Measurements from ENCODE around the gene SIRT7.

SIRT7 gene

DNA sequence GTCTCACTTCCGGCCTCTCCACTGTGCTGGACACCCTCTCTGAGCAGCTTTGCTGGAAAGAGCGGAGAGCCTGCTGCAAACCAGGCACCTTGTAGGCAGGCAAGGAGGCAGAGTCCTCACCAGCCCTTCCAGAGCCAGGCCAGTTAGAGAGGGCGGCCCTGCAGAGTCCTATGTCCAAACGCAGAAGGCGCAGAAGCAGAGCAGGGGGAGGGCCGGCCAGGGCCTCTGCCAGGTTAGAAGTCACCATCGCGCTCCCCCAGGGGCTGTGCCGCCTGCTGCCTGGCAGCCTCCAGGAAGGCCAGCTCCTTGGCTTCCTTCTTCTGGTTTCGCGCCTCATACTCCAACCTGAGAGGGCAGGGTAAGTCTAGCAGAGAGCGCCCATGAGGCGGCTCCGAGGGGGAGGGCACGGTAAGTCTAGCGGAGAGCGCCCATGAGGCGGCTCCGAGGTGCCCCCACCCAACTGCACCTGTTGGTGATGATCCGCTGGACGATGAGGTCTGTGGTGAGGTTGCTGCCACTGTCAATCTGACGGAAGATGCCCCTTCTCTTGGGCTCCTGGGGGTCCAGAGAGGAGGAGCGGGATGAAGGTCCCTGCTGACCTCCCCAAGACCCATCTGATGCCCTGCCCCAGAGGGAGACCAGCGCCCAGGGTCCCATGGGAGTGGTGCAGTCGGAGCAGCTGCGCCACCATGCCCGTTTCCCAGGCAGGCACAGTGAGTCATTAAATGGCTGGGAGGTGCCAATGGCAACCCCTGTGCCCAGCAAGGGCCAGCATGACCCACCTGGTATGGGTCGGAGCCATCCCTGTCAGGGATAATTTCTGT is 13.2 kb downstream of the SIRT7 start:
- no peak for DNase-seq

DNA sequence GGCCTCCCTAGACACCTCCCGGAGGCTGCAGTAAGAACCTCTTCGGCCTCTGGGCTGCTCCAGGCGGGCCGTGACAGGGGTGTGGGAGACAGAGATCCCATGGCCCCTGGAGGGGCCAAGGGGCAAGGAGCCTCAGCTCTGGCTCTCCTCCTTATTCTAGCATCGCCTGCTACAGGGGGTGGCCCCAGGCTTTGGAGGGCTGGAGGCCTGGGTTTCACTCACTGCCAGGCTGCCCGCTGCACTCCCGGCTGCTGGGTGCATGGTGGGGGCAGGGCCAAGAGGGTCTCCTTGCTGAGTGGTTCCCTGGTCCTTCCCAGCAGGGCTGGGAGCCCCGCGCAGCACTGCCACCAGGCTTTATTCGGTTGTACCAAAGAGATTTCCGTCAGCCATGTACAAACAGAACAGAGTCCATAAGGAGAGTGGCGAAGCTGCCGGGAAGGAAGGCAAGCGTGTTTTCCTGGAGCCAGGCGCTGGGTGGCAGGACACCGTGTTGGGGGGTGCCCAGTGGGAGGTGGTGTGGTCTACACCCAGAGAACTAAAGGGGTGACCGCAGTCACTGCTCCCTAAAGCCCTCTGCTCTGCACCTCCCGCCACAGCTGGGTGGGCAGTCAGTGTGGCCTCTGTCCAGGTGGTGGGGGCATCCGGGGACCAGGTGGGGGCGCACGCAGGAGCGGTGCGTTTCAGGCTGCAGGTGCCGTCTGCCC is 13.9 kb downstream of the SIRT7 start:
- DNase-seq = no peak

DNA sequence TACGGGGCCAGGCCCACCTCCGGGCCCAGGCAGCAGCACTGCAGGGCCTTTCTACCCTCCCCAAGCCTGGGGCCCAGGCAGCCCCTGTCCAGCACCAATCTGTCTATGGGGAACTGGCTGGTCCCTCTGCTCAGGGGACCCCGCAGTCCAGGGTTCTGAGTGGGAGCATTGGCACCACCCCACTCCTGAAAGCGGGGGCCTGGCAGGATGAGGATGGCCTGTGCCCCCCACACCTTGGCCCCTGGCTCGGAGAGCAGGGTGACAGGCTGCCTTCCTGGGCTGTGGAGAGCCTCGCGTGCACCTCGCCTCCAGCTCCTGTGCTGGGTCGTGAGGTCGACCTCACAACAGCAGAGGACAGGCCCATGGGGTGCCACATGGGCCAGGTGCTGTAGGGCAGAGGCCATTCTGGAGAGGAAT is 14.6 kb downstream of the SIRT7 start:
- DNase-seq = no peak

DNA sequence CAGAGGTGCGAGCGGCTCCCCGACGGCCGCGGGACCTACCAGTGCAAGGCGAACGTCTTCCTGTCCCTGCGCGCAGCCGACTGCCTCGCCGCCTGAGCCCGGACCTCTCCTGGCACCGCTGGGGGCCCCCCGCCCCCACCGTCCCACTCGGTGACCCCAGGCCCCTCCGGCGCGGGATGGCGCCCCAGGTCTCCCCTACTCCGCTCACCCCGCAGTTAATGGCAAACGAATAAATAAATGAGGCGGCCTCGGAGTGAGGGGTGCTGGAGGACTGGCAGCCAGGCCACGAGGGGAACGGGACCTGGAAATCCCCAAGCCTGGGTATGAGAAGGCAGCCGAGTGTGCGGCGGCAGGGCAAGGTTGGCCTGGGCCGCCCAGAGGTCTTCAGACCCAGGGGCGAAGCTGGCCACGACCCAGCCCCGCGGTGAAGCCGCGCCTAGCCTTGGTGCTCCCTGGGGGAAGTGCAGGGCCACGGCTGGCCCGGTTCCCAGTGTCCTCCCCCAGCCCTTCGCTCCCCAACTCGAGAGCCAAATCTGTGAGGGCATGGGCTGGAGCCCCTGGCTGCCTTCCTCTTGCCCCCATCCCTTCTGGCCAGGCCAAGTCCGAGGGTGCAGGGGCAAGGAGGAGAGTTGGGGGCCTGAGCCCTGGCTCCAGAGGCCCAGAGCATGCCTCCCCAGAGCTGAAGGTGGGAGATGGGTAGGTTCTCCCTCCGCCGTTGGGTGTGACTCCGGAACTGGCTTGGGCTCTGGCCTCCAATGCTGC is 15.1 kb downstream of the SIRT7 start:
- DNase-seq = no peak

DNA sequence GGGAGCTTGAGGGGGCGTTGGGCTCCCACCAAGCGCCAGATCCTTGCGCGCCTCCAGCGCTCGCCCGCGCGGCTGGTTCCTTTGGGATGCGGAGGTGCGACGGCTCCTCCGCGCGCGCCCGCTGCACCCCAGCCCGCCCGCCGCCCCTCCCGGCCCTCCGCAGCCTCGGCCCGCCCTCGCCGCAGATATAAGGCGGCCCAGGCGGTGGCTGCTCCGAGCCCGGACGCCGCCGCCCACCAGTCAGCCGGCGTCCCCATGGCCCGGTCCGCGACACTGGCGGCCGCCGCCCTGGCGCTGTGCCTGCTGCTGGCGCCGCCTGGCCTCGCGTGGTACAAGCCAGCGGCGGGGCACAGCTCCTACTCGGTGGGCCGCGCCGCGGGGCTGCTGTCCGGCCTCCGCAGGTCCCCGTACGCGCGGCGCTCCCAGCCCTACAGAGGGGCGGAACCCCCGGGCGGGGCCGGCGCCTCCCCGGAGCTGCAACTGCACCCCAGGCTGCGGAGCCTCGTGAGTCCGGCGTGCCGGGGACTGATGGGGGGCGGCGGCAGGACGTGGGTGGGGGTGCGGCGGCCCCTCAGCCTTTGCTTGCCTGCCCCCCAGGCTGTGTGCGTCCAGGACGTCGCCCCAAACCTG is 15.8 kb downstream of the SIRT7 start, which contains the start of gene NPB:
NPB (plus strand) TSS at position 216 of the 630 bp plus-strand sequence; CDS start at position 256, 40 bp downstream.
- DNase-seq = no peak

DNA sequence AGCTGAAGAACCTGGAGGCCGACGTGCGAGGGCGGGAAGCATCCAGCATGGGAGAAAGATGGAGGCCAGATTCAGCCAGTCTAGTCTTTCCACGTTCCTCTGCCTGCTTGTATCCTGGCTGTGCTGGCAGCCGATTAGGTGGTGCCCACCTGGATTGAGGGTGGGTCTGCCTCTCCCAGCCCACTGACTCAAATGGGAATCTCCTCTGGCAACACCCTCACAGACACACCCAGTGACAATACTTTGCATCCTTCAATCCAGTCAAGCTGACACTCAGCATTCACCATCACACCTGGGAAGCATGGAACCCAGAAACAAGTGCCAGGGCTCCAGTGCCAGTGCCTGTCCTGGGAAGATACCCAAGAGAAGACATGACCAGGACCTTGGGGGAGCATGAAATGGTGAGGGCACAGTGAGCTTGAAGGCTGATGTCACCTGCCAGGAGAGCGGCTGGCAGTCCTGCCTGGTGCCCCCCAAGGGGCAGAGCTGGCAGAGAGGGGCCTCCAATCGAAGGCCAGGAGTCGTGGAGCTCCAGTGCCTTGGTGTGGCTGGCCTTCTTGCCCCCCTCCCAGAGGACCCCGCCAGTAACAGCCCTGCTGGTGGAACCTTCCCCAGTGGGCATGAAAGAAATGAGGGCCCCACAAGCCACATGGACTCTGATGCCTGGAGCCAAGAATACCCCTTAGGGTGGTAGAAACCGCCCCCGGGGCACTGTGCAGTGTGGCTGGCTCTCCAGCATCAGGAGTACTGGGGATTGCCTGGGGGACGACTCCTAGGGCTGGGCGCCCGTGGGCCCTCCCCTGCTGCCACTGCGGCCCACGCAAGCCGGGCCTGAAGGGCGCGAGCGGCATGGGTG is 16.6 kb downstream of the SIRT7 start:
- no peak for DNase-seq

DNA sequence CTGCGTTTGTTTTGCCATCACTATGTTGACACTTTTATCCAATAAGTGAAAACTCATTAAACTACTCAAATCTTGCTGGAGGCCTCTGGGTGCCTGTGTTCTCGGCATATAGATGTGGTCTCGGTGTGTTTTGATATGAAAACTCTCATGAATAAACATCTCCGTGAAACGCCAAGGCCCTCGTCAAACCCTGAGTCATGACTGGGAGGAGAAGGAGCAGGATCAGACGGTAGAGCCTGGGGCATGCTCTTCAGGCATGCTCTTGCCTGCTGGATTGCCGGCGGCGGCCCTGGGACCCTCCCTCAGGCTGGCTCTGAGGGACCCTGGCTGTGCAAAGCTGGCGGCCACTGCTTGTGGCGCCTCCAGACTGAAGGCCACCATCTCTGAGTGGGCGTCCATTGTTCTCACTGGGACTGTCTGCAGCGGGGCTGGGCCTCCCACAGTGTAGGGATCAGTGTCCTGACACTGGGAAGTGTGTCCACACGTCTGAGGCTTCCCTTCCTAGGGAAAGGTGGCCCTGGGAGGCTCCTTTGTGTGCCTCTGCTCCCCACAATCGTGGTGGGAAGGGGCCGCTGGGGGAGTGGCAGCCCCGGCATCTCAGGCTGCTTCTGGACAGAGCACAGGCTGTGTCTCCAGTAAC is 17.7 kb downstream of the SIRT7 start:
- DNase-seq = no peak

DNA sequence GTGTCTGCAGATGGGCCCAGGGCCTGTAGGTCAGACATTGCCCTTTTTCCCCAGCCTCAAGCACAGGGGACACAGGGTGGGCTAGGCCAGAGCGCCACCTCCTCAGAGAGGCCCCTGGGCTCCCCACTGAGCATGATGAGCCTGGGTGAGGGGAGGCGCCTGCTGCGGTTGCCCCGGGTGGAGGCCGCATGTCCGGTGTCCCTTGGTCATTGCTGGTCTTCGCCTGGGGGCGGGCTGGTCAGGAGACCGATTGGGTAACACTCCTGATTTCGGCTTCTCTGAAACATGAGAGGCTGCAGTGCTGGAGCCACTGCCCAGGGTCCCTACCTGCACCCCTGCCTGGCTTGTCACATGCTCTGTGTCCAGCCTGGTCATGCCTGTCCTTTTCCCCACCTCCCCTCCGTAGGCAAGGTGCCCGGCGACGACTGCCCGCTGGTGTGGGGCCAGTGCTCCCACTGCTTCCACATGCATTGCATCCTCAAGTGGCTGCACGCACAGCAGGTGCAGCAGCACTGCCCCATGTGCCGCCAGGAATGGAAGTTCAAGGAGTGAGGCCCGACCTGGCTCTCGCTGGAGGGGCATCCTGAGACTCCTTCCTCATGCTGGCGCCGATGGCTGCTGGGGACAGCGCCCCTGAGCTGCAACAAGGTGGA is 18.3 kb downstream of the SIRT7 start:
- DNase-seq = no peak

DNA sequence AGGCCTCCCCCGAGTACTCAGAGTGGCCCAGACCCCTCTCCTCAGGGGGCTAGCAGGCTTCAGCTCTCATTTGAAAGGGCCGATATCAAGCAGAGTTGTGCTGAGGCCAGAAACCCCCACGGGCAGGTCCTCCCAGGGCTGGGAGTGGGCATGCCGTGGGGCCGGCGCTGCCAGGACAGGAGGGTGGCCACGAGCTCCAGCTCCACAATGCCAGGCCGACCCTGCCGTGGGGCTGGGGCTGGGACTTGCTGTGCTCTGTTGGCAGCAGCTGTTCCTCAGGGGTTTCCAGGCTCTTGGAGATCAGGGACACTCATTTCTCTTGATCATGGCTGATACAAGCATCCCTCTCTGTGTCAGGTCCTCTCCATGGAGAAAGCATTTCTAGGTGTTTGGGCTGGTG is 19.1 kb downstream of the SIRT7 start:
- no peak for DNase-seq

DNA sequence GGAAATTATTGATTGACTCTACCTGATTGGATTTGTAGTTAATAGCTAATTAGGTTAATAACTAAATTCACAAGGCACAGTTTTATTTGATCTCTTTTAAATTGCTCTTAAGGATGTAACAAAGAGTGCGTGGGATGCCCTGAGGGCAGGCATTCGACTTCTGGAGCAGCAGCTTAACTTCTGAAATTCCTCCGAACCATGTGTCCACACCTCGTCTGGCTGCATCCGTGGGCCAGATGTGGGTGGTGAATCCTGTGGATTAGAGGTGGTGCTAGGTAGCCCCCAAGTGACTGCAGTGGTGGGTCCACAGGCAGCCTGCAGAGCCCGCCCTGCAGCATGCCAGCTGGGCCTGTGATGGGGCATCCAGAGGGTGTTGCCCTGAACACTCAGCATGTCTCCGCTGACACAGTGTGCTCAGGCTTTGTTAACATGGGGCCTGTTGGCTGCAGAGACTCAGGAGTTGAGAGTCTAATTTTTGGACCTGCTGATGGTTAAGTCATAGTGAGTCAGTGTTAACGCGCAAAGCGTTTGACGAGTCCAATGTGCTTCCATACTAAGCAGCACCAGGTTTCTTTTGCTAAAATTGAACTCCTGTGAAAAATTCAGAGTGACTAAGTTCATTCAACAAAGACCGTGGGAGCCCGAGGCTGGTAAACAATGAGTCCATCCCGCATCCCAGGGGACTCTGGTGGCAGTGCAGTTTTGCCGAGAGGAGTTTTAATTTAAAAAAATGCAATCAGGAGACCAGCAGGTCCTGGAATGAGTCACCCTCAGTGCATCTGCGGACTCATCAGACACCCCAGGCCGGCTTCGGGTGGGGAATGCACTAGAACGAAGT is 19.7 kb downstream of the SIRT7 start:
- DNase-seq = no peak

DNA sequence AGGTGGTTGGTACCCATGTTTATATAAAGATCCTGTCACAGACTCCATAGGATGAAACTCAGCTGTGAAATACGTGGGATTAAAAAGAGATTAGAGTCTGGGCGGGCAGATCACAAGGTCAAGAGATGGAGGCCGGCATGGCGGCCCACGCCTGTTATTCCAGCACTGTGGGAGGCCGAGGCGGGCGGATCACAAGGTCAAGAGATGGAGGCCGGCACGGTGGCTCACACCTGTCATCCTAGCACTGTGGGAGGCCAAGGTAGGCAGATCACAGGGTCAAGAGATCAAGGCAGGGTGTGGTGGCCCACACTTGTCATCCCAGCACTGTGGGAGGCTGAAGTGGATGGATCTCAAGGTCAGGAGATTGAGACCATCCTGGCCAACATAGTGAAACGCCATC is 22.6 kb downstream of the SIRT7 start:
- DNase-seq = no peak

DNA sequence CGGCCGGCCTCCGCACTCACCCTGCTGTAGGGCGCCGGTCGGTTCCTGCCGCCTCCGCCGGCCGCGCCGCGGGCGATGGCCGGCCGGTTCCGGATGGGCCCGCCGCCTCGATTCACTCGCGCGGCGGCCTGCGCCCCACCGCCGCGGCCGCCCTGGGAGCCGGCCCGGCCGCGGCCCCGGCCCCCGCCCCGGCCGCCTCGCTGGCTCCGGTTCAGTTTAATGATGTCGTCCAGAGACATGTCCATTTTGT is 26.7 kb downstream of the SIRT7 start:
- DNase-seq = no peak

DNA sequence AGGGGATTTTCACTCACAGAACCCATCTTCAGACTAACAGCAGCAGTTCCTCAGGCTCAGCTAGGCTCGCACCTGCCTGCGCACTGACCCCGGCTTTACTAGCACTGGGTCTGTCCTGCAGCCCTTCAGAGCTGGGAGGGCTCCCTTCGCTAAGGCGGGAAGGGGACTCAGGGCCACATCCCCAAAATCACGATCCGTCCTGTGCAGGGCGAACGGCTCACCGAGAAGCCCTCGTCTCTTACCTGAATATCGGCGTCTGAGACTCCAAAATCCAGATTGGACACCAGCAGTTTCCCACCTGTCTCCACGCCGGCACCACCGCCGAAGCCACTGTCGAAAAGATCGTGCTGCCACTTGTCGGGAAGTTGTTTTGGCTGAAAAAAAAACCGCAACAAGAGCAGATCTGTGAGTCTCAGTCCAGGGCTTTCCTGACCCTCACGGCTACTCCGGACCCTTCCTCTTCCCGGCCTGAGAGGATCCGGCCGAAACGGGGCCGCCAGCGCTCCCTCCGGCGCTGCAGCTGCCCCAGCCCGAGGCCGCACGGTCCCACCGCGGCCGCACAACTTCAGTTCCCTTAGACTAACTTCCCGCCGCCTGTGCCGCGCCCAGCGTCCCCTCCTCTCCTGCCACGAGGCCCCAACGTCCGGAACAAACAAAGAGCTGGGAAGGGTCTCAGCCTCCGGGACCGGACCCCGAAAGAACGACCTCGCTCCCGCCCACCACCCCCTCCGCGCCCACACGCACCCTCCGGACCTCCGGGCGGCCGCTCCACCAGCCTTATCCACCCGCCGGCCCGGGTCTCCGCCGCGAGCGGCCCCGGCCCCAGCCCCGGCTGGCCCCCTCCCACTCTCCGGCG is 27.3 kb downstream of the SIRT7 start:
- DNase-seq = no peak

DNA sequence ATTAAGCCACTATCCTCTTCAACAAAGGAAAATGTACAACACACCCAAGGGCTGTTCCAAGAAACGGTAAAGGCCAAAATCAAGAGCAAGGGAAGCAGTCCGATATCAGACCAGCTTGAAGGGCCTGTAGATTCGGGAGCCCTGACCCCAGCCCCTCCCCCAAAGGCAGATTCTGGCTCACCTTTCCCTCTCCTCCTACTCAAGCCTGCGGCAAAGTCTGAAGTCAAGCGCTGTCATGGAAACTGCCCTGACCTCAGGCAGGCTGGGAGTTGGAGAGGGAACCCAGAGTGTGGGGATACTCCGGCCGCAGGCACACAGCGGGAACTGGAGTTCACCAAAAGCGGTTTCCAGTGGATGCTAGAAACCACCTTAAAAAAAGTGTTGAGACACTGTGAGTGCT is 28.4 kb downstream of the SIRT7 start:
- no peak for DNase-seq

DNA sequence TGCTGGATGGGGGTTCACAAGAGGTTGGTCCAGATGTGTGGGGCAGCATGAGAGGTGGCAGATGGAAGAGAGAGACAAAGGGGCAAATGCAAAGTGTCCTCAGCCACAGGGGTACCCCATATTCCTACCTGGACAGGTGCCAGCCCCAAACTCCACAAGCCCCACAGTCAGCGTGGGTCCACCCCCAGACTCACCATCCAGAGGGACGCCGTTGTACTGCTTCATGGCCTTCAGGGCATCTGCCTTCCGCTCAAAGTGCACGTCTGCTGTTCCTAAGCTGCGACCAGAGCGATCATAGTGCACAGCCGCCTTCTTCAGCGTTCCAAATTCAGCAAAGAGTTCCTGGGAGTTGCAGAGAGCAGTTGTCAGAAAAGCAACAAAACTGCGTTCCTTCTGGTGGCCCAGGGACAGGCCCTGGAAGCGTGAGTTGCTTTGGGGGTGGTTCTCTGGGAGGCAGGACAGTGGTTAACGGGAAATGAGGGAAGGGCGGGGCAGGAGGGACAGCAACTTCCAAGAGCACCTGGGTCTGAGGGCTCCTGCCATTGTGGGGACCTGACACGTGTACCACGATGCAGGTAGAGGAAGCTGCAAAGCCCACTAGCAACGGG is 28.9 kb downstream of the SIRT7 start:
- no peak for DNase-seq

DNA sequence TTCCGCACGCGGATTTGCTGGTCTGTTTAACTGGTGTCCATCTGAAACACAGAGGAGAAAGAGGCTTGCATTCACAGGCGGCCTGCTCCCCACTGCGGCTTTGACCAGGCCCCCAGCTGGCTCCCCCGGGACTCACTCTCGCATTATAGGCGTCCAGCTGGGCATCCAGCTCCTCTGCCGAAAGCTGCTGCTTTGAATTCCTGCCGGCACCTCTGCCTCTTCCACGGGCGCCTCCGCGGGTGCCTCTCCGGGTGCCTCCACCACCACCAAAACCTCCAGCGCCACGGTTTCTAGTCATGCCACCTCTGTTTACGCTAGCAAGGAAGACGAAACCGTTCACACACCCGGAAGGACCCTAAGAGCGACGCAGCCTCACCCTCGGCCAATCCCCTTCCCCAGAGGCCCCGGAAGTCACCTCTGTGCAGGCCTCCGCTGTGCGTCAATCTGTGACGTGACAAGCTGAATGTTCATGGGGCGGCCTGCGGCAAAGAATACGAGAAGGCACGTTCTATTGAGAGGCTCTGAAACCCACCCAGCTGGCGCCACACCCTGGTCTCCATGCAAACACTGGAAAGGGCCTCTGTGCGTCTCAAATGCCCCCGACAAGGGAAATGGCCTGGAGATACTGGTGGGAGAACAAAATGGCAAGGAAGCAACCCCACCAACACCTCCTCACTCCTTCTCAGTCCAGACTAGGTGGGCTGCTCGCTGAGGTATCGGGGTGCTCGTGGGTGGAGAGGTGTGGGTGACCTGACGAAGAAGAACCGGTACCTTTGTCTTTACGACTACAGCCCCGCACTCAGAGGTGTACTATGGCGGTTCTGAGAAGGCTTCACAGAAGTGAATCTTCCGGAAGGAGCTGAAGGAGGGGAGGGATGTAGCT is 29.6 kb downstream of the SIRT7 start:
- DNase-seq = no peak

DNA sequence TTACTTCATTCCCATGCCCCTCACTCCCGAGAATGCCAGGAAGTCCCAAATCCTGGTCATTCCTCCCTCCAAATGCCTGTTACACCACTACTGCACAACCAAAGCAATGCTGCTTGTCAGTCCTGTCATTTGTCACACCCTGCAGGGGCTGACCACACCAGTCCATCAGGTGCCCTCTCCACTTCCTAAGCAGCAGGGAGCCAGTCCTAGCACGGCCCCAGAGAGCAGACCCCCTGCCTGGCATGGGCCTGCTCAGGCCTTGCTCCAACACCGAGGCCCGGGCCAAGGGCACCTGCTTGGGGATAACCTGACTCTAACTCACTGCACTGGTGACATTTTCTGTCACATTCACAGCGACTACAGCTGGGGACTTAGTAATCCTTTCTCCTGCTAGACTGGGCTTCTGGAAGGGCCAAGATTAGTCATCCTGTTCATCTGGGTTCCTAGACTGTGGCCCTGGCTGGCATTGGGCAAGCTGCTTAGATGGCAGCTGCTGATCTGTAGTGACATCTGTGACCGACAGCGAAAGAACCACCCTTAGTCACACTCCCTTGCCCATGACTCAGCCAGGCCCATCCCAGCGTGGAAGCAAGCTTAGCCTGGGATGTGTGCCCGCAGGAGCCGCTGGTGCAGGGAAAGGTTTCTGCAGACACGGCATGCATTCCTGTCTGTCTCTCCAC is 32.0 kb downstream of the SIRT7 start:
- no peak for DNase-seq

Measured in activated CD4-positive, alpha-beta T cell treated with anti-CD3 and anti-CD28 coated beads for 4 hours (primary cell).